ENCODE data around the gene FBXO4.

The FBXO4 gene

GRCh38 chr5:41924872-41925554 lies at the start of gene FBXO4:
FBXO4 (plus strand) TSS chr5:41925281; CDS start chr5:41925310, 29 bp downstream.
- peak in 13 of 14 donors; percentile 34 to 85 (median 77) for DNase-seq

GRCh38 chr5:41876678-41877077 lies 48.4 kb upstream of the FBXO4 start:
- no peak for DNase-seq

- DNase-seq: no peak
Observed at GRCh38 chr5:41877408-41877807, 47.7 kb upstream of the FBXO4 start.

GRCh38 chr5:41878173-41878572 lies 46.9 kb upstream of the FBXO4 start:
- DNase-seq: no peak

GRCh38 chr5:41878643-41879478 lies 46.2 kb upstream of the FBXO4 start:
- no peak for DNase-seq

GRCh38 chr5:41882765-41883164 lies 42.3 kb upstream of the FBXO4 start:
- DNase-seq: no peak

GRCh38 chr5:41883243-41883642 lies 41.8 kb upstream of the FBXO4 start:
- DNase-seq: no peak

- no peak for DNase-seq
Observed at GRCh38 chr5:41883936-41884335, 41.1 kb upstream of the FBXO4 start.

- DNase-seq: no peak
Observed at GRCh38 chr5:41885286-41885685, 39.8 kb upstream of the FBXO4 start.

- no peak for DNase-seq
Observed at GRCh38 chr5:41891066-41891707, 33.9 kb upstream of the FBXO4 start.

- no peak for DNase-seq
Observed at GRCh38 chr5:41892031-41892430, 33.0 kb upstream of the FBXO4 start.

GRCh38 chr5:41893074-41893851 lies 31.8 kb upstream of the FBXO4 start:
- no peak for DNase-seq

- no peak for DNase-seq
Observed at GRCh38 chr5:41896230-41896629, 28.9 kb upstream of the FBXO4 start.

- DNase-seq: no peak
Observed at GRCh38 chr5:41903382-41903891, 21.6 kb upstream of the FBXO4 start.

GRCh38 chr5:41903892-41904799 lies 20.9 kb upstream of the FBXO4 start, which contains the start of gene RIMOC1:
RIMOC1 (plus strand) TSS chr5:41904344; CDS start chr5:41904368, 24 bp downstream.
- DNase-seq: peak; percentile 97 to 100 (median 99)

GRCh38 chr5:41906151-41906550 lies 18.9 kb upstream of the FBXO4 start:
- DNase-seq: no peak

GRCh38 chr5:41908374-41909079 lies 16.6 kb upstream of the FBXO4 start:
- no peak for DNase-seq

GRCh38 chr5:41918105-41918504 lies 7.0 kb upstream of the FBXO4 start:
- no peak for DNase-seq

- DNase-seq: no peak
Observed at GRCh38 chr5:41921166-41921565, 3.9 kb upstream of the FBXO4 start.

GRCh38 chr5:41921874-41922273 lies 3.2 kb upstream of the FBXO4 start:
- DNase-seq: no peak

- no peak for DNase-seq
Observed at GRCh38 chr5:41924526-41924871, 582 bp upstream of the FBXO4 start.

All from C1 segment of cervical spinal cord (tissue), 14 donors.